NCI-H2107 (cell line): ENCODE data around the gene ZNF416.

Experiments used
- DNase-seq: peaks from one replicate; lab custom pipeline; 2025; lab: John Stamatoyannopoulos, UW

Gene ZNF416

DNA sequence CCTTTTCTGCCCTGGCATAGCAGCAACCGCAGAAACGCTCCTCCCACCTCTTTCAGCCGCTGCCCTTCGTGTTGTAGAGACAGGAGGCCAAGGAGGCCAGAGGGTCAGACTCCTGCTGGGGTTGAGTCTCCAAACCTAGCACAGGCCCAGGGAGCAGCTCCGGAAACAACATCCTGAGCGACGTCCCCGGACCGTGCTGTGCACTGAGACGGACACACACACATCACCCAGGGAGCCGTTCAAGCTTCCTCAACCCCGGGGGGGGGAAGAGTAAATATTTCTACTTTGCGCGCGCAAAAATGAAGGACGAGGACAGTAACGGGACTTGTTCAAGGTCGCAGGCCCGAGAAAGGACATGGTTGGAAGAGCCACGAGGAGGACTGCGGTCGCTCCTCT is 19.7 kb downstream of the ZNF416 start:
- no peak for DNase-seq

DNA sequence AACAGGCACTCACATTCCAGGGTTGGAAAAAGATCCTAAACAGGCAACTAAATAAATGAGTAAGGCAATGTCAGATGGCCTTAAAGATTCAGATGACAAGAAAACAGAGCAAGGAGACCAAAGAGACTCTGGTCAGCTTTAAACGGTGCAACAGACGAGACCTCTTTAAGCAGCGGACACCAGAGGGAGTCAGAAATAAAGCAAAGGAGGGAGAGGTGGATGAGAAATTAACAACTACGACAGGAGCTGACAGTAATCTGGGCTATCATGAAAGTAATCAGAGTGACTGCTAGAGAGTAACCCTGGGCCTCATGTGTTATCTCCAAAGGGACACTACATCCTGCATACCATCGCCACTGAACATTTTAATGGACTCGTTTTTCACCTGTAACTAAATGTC is 20.2 kb downstream of the ZNF416 start:
- no peak for DNase-seq

DNA sequence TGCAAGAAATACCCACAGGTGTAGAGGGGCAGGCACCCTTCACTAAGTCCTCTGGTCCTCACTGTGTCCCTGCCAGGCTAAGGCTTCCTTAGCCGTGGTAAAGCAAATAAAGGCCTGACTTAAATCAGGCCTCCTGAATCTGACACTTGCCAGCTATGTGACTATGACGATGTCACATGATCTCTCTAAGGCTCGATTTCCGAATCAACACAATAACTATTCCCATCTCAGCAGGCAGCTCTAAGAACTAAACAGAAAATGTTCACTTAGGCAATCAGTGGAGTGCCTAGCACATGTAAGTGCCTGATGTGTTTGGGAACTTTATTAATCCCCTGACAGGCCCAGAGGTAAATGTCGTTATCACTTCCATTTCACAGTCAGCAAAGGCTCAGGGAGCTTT is 21.1 kb downstream of the ZNF416 start:
- no peak for DNase-seq

DNA sequence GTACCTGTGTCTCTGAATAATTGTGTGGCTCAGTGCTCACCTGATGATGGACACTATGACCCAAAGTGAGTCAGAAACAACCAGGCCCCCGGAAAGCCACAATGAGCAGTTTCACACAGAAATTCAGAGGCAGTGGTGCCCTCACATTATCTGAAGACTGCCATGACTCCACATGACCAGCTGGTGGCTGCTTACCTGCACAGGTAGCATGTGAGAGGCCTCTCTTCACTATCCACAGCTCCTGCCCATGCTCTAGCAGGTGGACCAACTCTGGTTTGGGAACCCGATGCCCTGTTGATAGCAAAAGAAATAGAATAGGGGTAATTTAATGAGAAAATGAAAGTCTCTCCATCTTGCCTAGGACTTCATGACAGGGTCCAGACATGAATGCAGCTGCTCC is 26.3 kb downstream of the ZNF416 start:
- no peak for DNase-seq

DNA sequence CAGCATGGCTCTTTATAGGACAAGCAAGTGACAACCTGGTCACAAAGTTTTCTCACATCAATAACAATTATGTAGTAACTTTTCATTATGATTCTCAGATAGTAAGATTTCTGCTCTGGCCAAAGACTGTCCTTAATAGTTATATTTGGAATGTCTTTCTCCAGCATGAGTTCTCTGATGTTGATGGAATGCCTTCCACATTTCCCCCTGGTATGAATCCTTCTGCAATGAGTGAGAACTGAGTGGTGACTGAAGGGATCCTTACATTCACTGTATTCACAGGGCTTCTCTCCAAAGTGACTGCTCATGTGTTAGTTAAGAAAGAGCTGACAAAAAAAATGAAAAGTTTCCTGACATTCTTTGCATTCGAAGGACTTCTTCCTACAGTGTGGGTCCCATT is 32.2 kb downstream of the ZNF416 start:
- DNase-seq: no peak

DNA sequence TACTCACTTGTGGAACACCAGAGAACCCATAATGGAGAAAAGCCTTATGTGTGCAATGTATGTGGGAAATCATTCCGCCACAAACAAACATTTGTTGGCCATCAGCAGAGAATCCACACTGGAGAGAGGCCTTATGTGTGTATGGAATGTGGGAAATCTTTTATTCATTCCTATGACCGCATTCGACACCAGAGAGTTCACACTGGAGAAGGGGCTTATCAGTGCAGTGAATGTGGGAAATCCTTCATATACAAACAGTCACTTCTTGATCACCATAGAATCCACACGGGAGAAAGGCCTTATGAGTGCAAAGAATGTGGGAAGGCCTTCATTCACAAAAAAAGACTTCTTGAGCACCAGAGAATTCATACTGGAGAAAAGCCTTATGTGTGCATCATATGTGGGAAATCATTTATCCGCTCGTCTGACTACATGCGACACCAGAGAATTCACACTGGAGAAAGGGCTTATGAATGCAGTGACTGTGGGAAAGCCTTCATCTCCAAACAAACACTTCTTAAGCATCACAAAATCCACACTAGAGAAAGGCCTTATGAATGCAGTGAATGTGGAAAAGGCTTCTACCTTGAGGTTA is 40.7 kb downstream of the ZNF416 start:
- no peak for DNase-seq

DNA sequence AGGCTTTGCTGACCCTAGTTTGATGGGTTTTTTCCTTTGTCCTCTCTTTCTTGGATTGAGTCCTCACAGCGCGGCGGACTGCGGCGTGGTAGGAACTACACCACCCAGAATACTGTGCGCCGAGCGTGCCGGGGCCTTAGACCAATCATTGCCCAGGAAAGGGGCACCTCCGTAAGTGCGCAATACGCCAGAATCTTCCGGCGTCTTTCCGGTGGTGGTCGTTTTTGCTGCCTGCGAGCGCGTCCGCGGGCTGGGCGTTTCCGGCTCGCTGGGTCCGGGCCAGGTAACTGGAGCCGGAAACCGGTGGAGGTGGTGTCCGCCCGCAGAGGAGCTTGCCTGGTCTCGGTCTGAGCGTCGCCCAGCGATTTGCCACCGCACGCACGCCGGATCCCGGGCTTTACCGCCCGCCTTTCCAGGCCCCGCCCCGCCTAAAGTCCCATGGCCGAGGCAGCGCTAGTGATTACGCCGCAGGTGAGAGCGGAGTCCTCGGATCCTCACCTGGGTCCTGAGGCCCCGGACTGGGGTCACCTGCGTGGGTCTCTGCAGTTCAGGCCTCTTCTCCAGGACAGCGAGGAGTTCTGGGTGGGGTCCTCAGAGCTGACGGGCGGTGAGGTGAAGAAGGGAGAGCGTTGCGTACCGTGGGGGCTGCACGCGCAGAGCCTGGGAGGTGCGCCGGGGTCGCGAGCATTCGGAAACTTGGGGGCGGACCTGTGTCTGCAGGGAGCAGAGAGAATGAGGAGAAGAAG is 51.4 kb downstream of the ZNF416 start, which contains the start of gene ZNF549:
Gene ZNF549 (plus strand): TSS at position 221 of the 746 bp plus-strand sequence. CDS start 218 bp downstream, at position 439.
- peak; percentile 78 for DNase-seq
